ENCODE results near the gene BICC1.

The BICC1 gene

GRCh38 chr10:58608351-58608750 is 95.7 kb downstream of the BICC1 start:
- ATAC-seq (no peak), DNase-seq (no peak)

DNA sequence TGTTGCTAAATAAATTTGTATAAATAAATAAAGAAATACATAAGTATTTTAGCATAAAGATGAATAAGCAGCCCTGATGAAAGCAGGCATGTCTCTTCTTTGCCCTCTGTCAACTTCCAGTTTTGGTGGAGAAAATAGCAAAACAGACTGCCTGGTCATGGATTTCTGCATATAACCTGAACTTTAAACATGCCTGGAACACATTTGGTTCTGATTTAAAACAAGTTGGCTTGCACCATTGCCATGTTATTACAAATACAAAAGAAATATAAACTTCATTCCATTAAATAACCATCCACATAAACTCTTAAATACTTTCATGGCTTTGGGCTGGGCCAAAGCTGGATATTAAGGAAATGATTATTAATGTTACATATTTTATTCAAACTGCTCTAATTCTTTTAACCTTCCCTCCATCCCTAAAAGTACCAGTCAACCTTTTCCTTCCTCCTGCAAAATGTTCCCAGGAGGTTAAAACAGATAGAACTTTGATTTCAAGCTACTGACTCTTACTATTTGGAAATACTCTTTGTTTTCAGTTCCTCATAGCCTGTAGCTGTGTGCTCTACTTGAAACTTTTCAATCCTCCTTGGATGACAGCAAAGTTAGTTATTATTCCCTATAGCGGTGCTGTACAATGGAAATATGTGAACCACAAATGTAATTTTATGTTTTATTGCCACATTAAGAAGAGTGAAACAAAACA is 96.3 kb downstream of the BICC1 start:
- ATAC-seq (no peak), DNase-seq (no peak)

- DNase-seq (no peak), ATAC-seq (no peak)
These were observed 97.0 kb downstream of the BICC1 start for GRCh38 chr10:58609532-58610150.

- no peak for ATAC-seq
- no peak for DNase-seq
These were observed 102.7 kb downstream of the BICC1 start for GRCh38 chr10:58615237-58615935.

DNA sequence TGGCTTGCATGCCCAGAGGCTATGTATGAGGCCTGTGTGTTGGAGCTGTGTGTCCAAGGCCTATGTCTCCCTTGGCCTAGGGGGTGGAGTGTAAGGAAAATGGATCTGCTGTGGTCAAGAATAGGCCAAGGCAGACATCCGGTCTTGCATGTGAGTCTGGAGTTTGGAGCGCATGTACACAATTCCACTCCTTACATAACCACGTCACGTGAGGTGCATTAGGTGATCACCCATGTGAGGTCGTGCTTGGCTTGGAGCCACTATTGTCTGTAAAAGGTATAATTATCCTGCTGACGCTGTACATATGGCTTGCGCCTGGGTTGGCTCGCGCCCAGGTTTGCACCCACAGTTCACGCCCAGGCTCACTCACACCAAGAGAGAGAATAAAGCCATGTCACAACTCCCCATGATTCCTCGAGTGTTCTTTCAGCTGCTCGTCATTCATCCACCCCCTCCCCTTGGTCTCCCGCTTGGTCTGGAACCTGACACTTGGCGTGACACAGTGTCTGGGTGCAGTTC is 105.5 kb downstream of the BICC1 start:
- ATAC-seq (no peak), DNase-seq (no peak)

DNA sequence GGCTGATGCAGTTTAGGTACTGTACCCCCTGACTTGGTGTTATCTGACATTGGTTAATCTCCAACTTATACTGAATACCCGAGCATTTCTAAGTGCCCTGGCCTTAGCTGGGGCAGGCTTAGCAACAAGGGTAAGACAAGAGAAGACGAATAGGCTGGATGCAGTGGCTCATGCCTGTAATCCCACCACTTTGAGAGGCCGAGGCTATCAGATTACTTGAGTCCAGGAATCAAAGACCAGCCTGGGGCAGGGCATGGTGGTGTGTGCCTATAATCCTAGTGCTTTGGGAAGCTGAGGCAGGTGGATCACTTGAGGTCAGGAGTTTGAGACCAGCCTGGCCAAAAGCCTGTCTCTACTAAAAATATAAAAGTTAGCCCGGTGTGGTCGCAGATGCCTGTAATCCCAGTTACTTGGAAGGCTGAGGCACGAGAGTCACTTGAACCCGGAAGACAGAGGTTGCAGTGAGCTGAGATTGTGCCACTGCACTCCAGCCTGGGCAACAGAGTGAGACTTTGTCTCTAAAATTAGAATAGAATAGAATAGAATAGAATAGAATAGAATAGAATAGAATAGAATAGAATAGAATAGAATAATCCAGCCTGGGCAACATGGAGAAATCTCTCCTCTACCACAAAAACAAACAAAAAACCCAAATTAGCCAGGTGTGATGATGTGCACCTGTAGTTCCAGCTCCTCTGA is 108.9 kb downstream of the BICC1 start:
- DNase-seq (no peak), ATAC-seq (no peak)

DNA sequence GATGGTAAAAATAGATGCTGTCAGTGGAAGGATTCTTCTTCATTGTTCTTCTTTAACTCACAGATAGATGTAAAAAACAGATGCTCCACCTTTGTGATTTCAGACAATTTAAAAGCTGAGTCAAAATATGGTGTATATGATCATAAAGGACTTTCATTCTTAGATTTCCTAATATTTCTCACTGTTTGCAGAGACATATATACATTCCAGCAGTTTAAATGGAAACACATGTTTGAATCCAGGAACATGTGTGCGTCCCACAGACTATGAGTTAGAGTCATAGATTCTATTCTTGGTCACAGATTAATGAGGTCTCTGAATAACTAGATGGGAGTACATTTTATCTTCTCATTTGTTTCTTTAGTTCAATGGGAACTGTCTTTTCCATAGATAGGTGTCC is 109.6 kb downstream of the BICC1 start:
- no peak for DNase-seq
- ATAC-seq, result no peak

DNA sequence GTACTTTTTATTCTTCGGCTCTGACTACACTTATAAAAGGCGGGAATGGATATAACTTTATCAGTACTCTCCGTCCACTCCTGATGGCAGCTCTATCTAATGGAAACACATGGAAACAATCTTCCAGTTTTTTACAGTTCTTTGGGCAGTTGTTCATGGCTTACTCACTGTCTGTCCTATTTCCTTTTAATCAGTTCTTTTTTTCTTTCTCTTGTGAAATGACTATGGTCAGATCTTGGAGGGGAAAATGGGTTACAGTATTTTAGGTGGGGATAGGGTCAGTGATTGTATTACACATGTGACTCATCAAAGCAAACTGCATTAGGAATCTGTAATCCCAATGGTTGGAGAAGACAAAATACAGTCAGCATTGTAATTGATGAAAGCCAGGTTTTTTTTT is 112.4 kb downstream of the BICC1 start:
- no peak for DNase-seq
- ATAC-seq, result no peak

- no peak for ATAC-seq
These were observed 114.7 kb downstream of the BICC1 start for GRCh38 chr10:58627392-58627791.

GRCh38 chr10:58631715-58632114 is 119.0 kb downstream of the BICC1 start:
- no peak for DNase-seq
- ATAC-seq, result no peak

More at GRCh38 chr10:58627392-58627791, 114.7 kb downstream of the BICC1 start:
- DNase-seq, result no peak

DNA sequence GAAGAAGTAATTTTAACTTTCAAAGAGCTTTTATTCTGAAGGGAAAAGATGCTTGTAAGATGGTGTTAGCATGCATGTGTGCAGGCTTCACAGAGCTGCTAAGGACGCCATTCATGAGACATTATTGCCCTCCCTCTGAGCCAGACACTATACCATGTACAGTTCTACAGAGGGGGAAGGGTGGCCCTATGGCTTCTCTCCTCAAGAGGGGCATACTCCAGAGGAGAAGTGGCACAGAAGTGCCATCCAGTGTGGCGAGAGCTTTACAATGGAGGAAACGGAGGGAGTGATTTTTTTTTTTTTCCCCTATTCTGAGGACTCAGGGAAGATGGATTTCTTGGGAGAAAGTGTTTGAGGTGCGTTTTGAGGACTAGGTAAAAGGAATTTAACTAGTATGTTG is 119.5 kb downstream of the BICC1 start:
- DNase-seq (no peak), ATAC-seq (no peak)

DNA sequence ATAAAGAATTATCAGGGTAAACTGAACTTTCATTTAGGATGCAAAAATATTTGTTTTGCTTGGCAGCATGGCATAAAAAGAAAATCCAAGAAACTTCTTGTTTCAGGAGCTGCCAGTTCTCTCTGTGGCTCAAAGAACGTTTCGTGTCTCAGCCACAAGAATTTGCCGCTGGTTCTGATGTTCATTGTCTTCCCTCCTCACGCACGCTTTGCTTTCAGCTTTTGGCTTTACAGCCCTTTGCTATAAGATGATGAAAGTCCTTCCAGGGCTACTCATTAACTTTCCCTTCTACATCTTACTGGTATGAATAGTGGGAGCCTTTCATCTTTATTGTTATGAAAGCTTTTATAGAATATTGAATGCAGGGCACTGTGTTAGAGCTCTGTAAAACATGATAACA is 124.7 kb downstream of the BICC1 start:
- ATAC-seq (no peak), DNase-seq (no peak)

GRCh38 chr10:58638388-58638787 is 125.7 kb downstream of the BICC1 start:
- DNase-seq, result no peak
- ATAC-seq, result no peak

- no peak for DNase-seq
These were observed 128.4 kb downstream of the BICC1 start for GRCh38 chr10:58641095-58641531.

DNA sequence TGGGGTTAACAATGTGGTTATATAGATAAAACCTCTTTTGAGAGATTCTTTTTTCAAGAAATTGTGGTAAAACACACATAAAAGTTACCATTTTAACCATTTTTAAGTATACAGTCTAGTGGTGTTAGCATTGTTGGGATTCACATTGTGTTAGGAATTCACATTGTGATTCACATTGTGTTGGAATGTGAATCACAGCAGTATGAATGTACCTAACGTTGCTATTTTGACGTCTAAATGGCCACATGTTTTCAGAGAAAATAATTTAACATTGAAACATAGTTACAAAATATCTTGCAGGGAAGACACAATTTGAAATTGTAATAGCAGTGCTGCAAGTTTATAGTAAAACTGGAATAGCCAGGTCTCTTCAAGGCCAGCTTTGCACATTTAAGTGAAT is 129.0 kb downstream of the BICC1 start:
- DNase-seq (no peak), ATAC-seq (no peak)

More at GRCh38 chr10:58641095-58641531, 128.4 kb downstream of the BICC1 start:
- no peak for ATAC-seq

- no peak for DNase-seq
These were observed 129.6 kb downstream of the BICC1 start for GRCh38 chr10:58642283-58642682.

DNA sequence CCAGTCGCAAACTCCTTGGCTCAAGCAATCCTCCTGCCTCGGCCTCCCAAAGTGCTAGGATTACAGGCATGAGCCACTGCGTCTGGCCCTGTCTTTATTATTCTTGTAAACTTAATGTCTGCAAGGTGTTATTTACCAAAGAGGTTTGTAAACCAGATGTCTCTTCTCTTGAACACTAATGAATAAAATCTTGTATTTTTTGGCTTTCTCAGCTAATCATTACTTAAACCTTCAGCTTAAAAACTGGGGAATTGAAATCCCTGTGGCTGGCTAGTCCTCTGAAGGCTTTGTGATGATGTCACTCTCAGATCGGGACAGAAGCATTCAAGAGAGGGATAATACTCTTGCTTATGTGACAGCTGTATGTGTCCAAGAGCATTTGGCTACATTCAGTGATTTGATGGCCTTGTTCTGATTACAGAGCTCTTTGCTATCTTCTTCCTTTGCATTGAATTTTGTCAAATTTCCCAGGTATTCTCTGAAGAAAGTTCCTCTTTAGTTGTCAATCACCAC is 130.3 kb downstream of the BICC1 start:
- ATAC-seq (no peak), DNase-seq (no peak)

More at GRCh38 chr10:58642283-58642682, 129.6 kb downstream of the BICC1 start:
- ATAC-seq, result no peak

DNA sequence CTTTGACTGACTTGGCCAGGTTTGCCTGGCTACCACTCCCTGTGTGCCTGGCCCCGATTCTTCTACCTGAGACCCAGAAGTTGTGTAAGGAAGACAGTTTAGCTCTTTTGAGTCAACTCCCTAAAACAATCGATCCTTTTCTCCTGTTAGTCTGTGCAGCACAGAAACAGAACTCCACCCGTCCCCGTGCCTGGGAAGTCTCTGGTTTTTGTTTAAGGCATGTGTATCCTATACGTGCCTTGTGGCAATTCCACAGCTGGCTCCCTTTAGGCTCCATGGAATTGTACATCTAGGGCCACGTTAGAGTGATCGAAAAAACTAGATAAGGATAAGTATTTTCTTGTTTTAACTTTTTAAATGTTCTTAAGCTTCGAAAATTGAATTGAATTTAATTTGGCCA is 131.6 kb downstream of the BICC1 start:
- no peak for ATAC-seq
- no peak for DNase-seq

- no peak for DNase-seq
These were observed 132.9 kb downstream of the BICC1 start for GRCh38 chr10:58645416-58646146.

GRCh38 chr10:58647376-58648112 is 134.9 kb downstream of the BICC1 start:
- DNase-seq (no peak), ATAC-seq (no peak)

More at GRCh38 chr10:58645416-58646146, 132.9 kb downstream of the BICC1 start:
- ATAC-seq, result no peak

DNA sequence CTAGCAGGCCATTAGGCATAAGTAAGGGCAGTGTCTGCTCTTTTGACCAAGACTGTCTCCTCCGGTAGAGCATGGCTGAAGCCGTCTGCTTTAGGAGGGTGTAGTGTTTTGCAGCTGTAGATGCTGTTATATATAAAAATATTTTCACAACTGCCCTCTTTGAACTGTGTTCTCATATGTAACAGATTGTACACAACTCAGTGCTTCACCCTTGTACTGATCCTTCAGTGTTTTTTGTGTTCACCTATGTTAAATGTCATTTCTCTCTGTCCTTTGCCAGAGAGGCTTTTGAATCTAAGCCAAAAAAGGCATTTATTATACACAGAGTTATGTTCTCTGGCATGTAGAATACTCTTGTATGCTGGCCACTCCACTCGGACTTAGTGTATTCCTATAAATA is 135.5 kb downstream of the BICC1 start:
- no peak for ATAC-seq

More for the DNA sequence above, 135.5 kb downstream of the BICC1 start:
- no peak for DNase-seq
